ENCODE results near the gene FRMD4A.

The FRMD4A gene

GRCh38 chr10:13743963-13744362 is 586.8 kb downstream of the FRMD4A start:
- DNase-seq (ENCODE audit: low read depth): no peak

- DNase-seq (ENCODE audit: low read depth): no peak
Observed at GRCh38 chr10:13743101-13743693, 587.5 kb downstream of the FRMD4A start.

GRCh38 chr10:13741438-13741837 is 589.3 kb downstream of the FRMD4A start:
- DNase-seq (ENCODE audit: low read depth): no peak

- no peak for DNase-seq (ENCODE audit: low read depth)
Observed at GRCh38 chr10:13740461-13740860, 590.3 kb downstream of the FRMD4A start.

- no peak for DNase-seq (ENCODE audit: low read depth)
Observed at GRCh38 chr10:13739183-13739582, 591.5 kb downstream of the FRMD4A start.

- DNase-seq (ENCODE audit: low read depth): no peak
Observed at GRCh38 chr10:13736506-13736905, 594.2 kb downstream of the FRMD4A start.

GRCh38 chr10:13734151-13734550 is 596.6 kb downstream of the FRMD4A start:
- DNase-seq (ENCODE audit: low read depth): no peak

GRCh38 chr10:13733071-13733470 is 597.7 kb downstream of the FRMD4A start:
- DNase-seq (ENCODE audit: low read depth): no peak

- no peak for DNase-seq (ENCODE audit: low read depth)
Observed at GRCh38 chr10:13732465-13732881, 598.3 kb downstream of the FRMD4A start.

GRCh38 chr10:13731799-13732198 is 598.9 kb downstream of the FRMD4A start:
- no peak for DNase-seq (ENCODE audit: low read depth)

GRCh38 chr10:13730956-13731355 is 599.8 kb downstream of the FRMD4A start:
- no peak for DNase-seq (ENCODE audit: low read depth)

- DNase-seq (ENCODE audit: low read depth): no peak
Observed at GRCh38 chr10:13730306-13730652, 600.4 kb downstream of the FRMD4A start.

- DNase-seq (ENCODE audit: low read depth): no peak
Observed at GRCh38 chr10:13729586-13730305, 601.0 kb downstream of the FRMD4A start.

- DNase-seq (ENCODE audit: low read depth): no peak
Observed at GRCh38 chr10:13728898-13729535, 601.7 kb downstream of the FRMD4A start.

GRCh38 chr10:13725594-13725993 is 605.1 kb downstream of the FRMD4A start:
- no peak for DNase-seq (ENCODE audit: low read depth)

GRCh38 chr10:13724484-13724883 is 606.2 kb downstream of the FRMD4A start:
- DNase-seq (ENCODE audit: low read depth): no peak

GRCh38 chr10:13722747-13723653 is 607.7 kb downstream of the FRMD4A start:
- DNase-seq (ENCODE audit: low read depth): no peak

- no peak for DNase-seq (ENCODE audit: low read depth)
Observed at GRCh38 chr10:13721486-13721885, 609.2 kb downstream of the FRMD4A start.

GRCh38 chr10:13720699-13721098 is 610.0 kb downstream of the FRMD4A start:
- DNase-seq (ENCODE audit: low read depth): no peak

- DNase-seq (ENCODE audit: low read depth): no peak
Observed at GRCh38 chr10:13719425-13719824, 611.3 kb downstream of the FRMD4A start.

GRCh38 chr10:13718820-13719219 is 611.9 kb downstream of the FRMD4A start:
- no peak for DNase-seq (ENCODE audit: low read depth)

All from activated T-helper 9 cell treated with anti-CD3 and anti-CD28 coated beads, Interleukin-2, amount 50 U/mL, for 16 hours (primary cell).